ENCODE data around the gene SFI1. TPM values are rescaled to one million over a fixed set of nuclear protein-coding genes. Genes with fewer than 3 reads are reported as not detected.

The SFI1 gene
- total RNA-seq, 1 donor from 2014 or later, result 24.8 TPM

- peaks cover 11% of the 10 kb centered on the region for H3K36me3 Mint-ChIP-seq (ENCODE audit: low read depth, unreplicated experiment)
- no peak overlapping the region for H3K4me3 Mint-ChIP-seq (ENCODE audit: unreplicated experiment)
- no peaks in the 10 kb centered on the region for H3K9me3 Mint-ChIP-seq (ENCODE audit: unreplicated experiment)
- H3K27me3 Mint-ChIP-seq (ENCODE audit: unreplicated experiment), result peaks cover 20% of the 10 kb centered on the region
- no peak for TF ChIP-seq CTCF (IDR thresholded peaks at IDR 0.05; ENCODE audit: unreplicated experiment)
- no peak overlapping the region for H3K27ac Mint-ChIP-seq (ENCODE audit: unreplicated experiment)
- no peak for DNase-seq (ENCODE audit: low spot score)
- H3K4me1 Mint-ChIP-seq (ENCODE audit: unreplicated experiment), result peaks cover 54% of the 10 kb centered on the region
Measured at GRCh38 chr22:31627223-31627731, 130.9 kb downstream of the SFI1 start.

GRCh38 chr22:31628362-31628761 lies 132.0 kb downstream of the SFI1 start:
- Mint-ChIP-seq H3K36me3 (ENCODE audit: low read depth, unreplicated experiment) (peaks cover 11% of the 10 kb centered on the region), H3K27me3 (ENCODE audit: unreplicated experiment) (peaks cover 17% of the 10 kb centered on the region), H3K4me3 (ENCODE audit: unreplicated experiment) (no peak overlapping the region), H3K4me1 (ENCODE audit: unreplicated experiment) (peaks cover 54% of the 10 kb centered on the region), H3K27ac (ENCODE audit: unreplicated experiment) (no peak overlapping the region), H3K9me3 (ENCODE audit: unreplicated experiment) (no peaks in the 10 kb centered on the region)
- DNase-seq (ENCODE audit: low spot score), result no peak
- no peak for TF ChIP-seq CTCF (IDR thresholded peaks at IDR 0.05; ENCODE audit: unreplicated experiment)

- peak overlapping the region; percentile 73 for H3K4me3 Mint-ChIP-seq (ENCODE audit: unreplicated experiment)
- H3K4me1 Mint-ChIP-seq (ENCODE audit: unreplicated experiment), result peaks cover 57% of the 10 kb centered on the region
- TF ChIP-seq CTCF (IDR thresholded peaks at IDR 0.05; ENCODE audit: unreplicated experiment), result no peak
- peaks cover 17% of the 10 kb centered on the region for H3K27me3 Mint-ChIP-seq (ENCODE audit: unreplicated experiment)
- no peak for DNase-seq (ENCODE audit: low spot score)
- H3K27ac Mint-ChIP-seq (ENCODE audit: unreplicated experiment), result peak overlapping the region; percentile 55
- H3K36me3 Mint-ChIP-seq (ENCODE audit: low read depth, unreplicated experiment), result peaks cover 11% of the 10 kb centered on the region
- no peaks in the 10 kb centered on the region for H3K9me3 Mint-ChIP-seq (ENCODE audit: unreplicated experiment)
Measured at GRCh38 chr22:31628969-31629708, 132.8 kb downstream of the SFI1 start.

- Mint-ChIP-seq H3K36me3 (ENCODE audit: low read depth, unreplicated experiment) (peaks cover 6% of the 10 kb centered on the region), H3K27me3 (ENCODE audit: unreplicated experiment) (peaks cover 15% of the 10 kb centered on the region), H3K27ac (ENCODE audit: unreplicated experiment) (peak overlapping the region; percentile 55), H3K4me1 (ENCODE audit: unreplicated experiment) (peaks cover 52% of the 10 kb centered on the region), H3K4me3 (ENCODE audit: unreplicated experiment) (peak overlapping the region; percentile 59), H3K9me3 (ENCODE audit: unreplicated experiment) (no peaks in the 10 kb centered on the region)
- no peak for TF ChIP-seq CTCF (IDR thresholded peaks at IDR 0.05; ENCODE audit: unreplicated experiment)
- DNase-seq (ENCODE audit: low spot score), result no peak
Measured at GRCh38 chr22:31629741-31630184, 133.4 kb downstream of the SFI1 start.
